GM12875 (cell line): Measurements from ENCODE around the gene PALLD.

Source experiments
- H3K4me3 ChIP-seq: one replicate; pipeline ENCODE4 v1.5.1; 2011; ENCODE audit warnings: low read depth, low read length, control low read depth
- CTCF ChIP-seq: IDR thresholded peaks from 2 replicates; pipeline ENCODE4 v1.5.1; 2011; ENCODE audit warnings: low read depth, mild to moderate bottlenecking, control low read depth, inconsistent platforms, low read length, moderate library complexity, borderline replicate concordance; ENCODE audit not compliant: insufficient read depth

The PALLD gene

GRCh38 chr4:168600796-168601583 is 104.1 kb downstream of the PALLD start:
- no peak overlapping the region for H3K4me3 ChIP-seq
- no peak for TF ChIP-seq CTCF

DNA sequence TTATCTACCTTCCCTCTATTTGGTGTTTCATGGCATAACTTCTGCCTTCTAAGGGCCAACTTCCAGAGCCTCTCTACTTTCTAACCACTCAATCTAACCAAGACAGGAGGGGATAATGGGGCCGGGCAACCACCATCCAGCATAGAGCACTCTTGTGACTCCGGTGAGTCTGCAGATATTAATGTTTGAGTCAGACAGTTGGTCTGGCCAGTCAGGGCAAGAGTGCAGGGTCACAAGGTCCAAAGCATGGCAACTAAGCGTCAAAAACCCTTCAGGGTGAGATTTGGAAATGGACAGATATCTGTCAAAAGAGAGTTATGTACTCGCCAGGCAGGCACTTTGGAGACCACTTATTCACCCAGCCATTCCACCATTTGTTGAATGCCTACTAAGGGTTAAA is 105.0 kb downstream of the PALLD start:
- no peak overlapping the region for H3K4me3 ChIP-seq
- no peak for TF ChIP-seq CTCF

- no peak for TF ChIP-seq CTCF
- no peak overlapping the region for H3K4me3 ChIP-seq
Observed at GRCh38 chr4:168604496-168605373, 107.9 kb downstream of the PALLD start.

- H3K4me3 ChIP-seq: no peak overlapping the region
Observed at GRCh38 chr4:168605411-168605810, 108.6 kb downstream of the PALLD start.

DNA sequence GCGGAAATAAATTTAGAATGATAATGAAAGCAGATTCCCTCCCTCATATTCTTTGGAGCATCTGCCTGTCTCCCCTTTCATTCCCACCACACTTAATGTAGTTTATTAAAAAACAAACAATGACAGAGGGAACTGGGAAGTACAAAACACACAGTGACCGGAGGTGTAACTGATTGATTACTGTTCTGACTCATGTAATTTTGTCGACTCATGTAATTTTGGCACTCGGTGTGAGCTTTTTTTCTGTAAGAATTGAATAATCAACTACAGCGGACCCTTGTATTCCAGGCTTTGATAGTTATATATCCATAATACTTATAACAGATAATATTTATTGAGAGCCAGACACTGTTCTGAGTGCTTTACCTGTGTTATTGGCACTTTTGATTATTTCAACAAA is 110.4 kb downstream of the PALLD start:
- TF ChIP-seq CTCF: no peak
- no peak overlapping the region for H3K4me3 ChIP-seq

More at GRCh38 chr4:168605411-168605810, 108.6 kb downstream of the PALLD start:
- TF ChIP-seq CTCF: no peak

DNA sequence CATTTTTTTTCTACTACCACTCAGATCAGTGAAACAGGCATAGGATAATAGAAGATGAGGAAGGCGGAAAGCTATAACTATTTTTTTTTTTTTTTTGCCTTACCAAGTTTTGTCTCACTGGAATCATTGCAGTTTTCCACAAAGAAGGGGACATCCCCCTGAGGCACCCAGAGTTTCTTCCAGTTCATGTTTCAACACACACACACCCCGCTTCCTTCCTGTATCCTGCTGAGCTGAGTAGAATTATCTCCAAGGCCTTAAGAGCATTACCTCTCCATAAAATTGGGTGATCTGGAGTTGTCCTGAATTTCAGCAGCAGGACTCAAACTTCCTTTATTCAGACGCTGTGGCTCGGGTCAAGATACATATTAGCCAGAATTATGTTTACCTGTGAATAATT is 111.9 kb downstream of the PALLD start:
- H3K4me3 ChIP-seq: no peak overlapping the region
- TF ChIP-seq CTCF: no peak
